GM19328 (cell line): ENCODE data around the gene C4BPB.

Source experiments
- ATAC-seq: cut with Tn5 transposase; IDR thresholded peaks from one replicate; pipeline ENCODE4 v1.9.1; 2021; ENCODE audit warnings: mild to moderate bottlenecking, moderate library complexity; ENCODE audit not compliant: unreplicated experiment

The C4BPB gene

DNA sequence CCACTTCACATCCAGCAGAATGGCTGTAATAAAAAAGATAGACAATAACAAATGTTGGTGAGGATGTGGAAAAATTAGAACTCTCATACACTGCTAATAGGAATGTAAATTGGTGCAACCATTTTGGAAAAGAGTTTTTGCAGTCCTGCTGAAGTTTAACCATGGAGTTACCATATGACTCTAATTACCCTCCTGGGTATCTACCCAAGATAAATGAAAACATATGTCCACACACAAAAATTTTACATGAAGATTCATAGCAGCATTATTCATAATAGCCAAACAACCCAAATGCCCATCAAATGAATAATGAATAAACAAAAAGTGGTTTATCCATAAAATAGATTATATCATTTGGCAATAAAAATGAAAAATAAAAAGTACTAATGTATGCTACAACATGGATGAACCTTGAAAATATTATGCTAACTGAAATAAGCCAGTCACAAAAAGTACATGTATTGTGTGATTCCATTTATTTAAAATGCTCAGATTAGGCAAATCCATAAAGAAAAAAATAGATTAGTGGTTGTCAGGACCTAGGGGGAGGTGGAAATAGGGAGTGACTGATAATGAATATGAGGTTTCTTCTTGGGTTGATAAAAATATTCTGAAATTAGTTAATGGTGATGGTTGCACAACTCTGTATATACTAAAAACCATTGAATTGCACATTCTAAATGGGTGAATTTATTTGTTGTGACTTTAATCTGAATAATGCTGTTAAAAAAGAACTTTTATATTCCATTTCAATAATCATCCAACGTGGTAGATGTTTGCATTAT, 41.8 kb downstream of the C4BPB start:
- no peak for ATAC-seq

- ATAC-seq = no peak
Observed at GRCh38 chr1:207131163-207131562, 42.5 kb downstream of the C4BPB start.

GRCh38 chr1:207134581-207134980, 45.9 kb downstream of the C4BPB start:
- no peak for ATAC-seq

- ATAC-seq = no peak
Observed at GRCh38 chr1:207139616-207140015, 51.0 kb downstream of the C4BPB start.

- no peak for ATAC-seq
Observed at GRCh38 chr1:207140536-207140935, 51.9 kb downstream of the C4BPB start.

GRCh38 chr1:207145401-207146058, 56.9 kb downstream of the C4BPB start:
- ATAC-seq = no peak
